ENCODE data around the gene COQ8B. TPM values are rescaled to one million over a fixed set of nuclear protein-coding genes. Genes with fewer than 3 reads are reported as not detected.

COQ8B gene
- total RNA-seq, 1 experiment from 2014 or later: 31.3 TPM

DNA sequence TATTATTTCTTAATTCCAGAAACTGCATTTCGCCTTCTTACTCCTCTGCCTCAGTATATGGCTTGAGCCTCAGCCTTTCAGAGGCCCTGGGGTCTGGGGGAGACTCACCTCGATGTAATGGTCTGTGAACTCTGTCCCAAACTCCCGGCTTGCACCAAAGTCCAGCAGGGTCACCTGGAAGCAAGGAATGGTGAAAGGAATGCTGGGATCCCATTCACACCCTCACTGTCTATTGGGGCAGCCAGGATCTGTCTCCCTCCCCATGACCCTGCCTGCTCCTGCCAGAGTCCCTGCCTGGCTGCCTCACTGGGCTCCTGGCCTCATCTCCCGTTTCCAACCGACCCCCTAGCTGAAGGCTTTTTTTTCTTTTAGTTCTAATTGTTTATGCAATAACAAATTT, 20.8 kb downstream of the COQ8B start:
- Histone ChIP-seq H3K27me3 (ENCODE audit: low read length) (no peaks in the 10 kb centered on the region), H3K4me3 (ENCODE audit: low read length) (no peak overlapping the region), H3K9ac (ENCODE audit: low read length) (no peak overlapping the region), H3K27ac (ENCODE audit: low read length) (no peak overlapping the region), H3K9me3 (ENCODE audit: low read length) (no peaks in the 10 kb centered on the region), H2AFZ (ENCODE audit: low read length) (no peak overlapping the region), H3K4me1 (ENCODE audit: low read length) (peaks cover 10% of the 10 kb centered on the region), H3K79me2 (ENCODE audit: low read length) (no peaks in the 10 kb centered on the region), H3K36me3 (ENCODE audit: insufficient read depth, low read length) (peaks cover 3% of the 10 kb centered on the region; the same call in 1 of the 2 replicates), H4K20me1 (ENCODE audit: insufficient read depth, low read depth, low read length) (no peaks in the 10 kb centered on the region), H3K9me2 (replicated peaks; ENCODE audit: insufficient read depth, low read length) (no peaks in the 10 kb centered on the region), H3K4me2 (ENCODE audit: low read depth, low read length, poor library complexity, severe bottlenecking) (no peak overlapping the region)
- no peak for DNase-seq

DNA sequence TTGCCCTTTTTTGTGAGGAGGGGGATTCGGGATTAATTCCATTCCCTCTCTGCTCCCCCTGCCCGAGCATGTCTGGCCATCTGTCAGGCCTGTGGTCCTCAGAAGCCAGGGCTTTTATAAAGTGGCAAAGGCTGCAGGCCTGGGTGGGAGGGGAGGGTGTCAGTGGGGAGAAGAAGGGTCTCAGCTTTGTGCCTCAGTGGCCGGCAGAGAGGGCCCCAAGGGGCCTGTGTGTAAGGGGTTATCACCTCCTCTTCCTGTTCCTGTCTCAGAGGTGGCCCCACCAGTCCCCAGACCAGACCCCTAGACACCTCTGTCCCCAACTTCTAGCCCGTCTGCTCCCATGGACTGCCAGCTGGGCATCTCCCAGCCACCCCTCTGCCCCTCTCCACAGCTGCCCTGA, 22.8 kb downstream of the COQ8B start:
- Histone ChIP-seq H3K9me3 (ENCODE audit: low read length) (no peaks in the 10 kb centered on the region), H3K9me2 (replicated peaks; ENCODE audit: insufficient read depth, low read length) (no peaks in the 10 kb centered on the region), H2AFZ (ENCODE audit: low read length) (no peak overlapping the region), H3K4me3 (ENCODE audit: low read length) (no peak overlapping the region), H3K79me2 (ENCODE audit: low read length) (peaks cover 14% of the 10 kb centered on the region), H3K36me3 (ENCODE audit: insufficient read depth, low read length) (0 out of 2 replicates have a peak, but pooled peaks cover 3% of the 10 kb centered on the region), H3K27ac (ENCODE audit: low read length) (no peak overlapping the region), H4K20me1 (ENCODE audit: insufficient read depth, low read depth, low read length) (0 out of 2 replicates have a peak, but pooled peaks cover 4% of the 10 kb centered on the region), H3K4me2 (ENCODE audit: low read depth, low read length, poor library complexity, severe bottlenecking) (no peak overlapping the region), H3K9ac (ENCODE audit: low read length) (no peak overlapping the region), H3K27me3 (ENCODE audit: low read length) (no peaks in the 10 kb centered on the region), H3K4me1 (ENCODE audit: low read length) (peaks cover 22% of the 10 kb centered on the region)
- DNase-seq: no peak

DNA sequence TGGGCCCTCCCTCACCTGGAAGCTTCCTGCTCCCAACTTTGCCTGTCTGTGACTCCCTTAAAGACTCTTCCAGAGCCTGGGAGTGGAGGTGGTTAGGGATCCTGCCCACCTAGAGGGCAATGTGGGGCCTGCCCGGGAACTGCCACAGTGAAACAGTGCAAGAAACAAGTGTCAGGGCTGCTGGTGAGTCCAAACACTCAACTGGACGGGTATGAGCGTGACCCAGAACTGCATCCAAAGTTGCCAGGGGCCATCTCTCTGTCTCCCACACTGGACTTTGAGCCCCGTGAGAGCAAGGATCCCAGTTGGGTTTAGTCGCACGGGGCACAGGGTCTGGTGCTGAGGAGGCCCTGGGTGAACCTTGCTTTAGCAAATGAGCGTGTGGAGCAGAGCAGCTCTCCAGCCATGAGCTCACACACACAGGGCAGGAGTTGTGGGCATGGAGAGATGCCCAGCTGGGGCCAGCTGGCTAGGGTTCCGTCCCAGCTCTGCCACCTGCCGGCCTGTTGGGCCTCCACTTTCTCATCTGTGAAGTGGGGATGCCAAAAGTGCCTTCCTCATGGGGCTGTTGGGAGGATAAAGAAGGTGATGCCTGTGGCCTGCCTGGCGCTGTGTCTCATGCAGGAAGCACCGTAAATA, 23.4 kb downstream of the COQ8B start:
- Histone ChIP-seq H3K9ac (ENCODE audit: low read length) (no peak overlapping the region), H3K9me3 (ENCODE audit: low read length) (no peaks in the 10 kb centered on the region), H3K27me3 (ENCODE audit: low read length) (no peaks in the 10 kb centered on the region), H2AFZ (ENCODE audit: low read length) (no peak overlapping the region), H3K4me1 (ENCODE audit: low read length) (peaks cover 29% of the 10 kb centered on the region), H3K79me2 (ENCODE audit: low read length) (peaks cover 20% of the 10 kb centered on the region), H4K20me1 (ENCODE audit: insufficient read depth, low read depth, low read length) (peaks cover 10% of the 10 kb centered on the region; the same call in 1 of the 2 replicates), H3K4me2 (ENCODE audit: low read depth, low read length, poor library complexity, severe bottlenecking) (no peak overlapping the region), H3K36me3 (ENCODE audit: insufficient read depth, low read length) (no peaks in the 10 kb centered on the region), H3K4me3 (ENCODE audit: low read length) (no peak overlapping the region), H3K27ac (ENCODE audit: low read length) (no peak overlapping the region), H3K9me2 (replicated peaks; ENCODE audit: insufficient read depth, low read length) (no peaks in the 10 kb centered on the region)
- DNase-seq: no peak

DNA sequence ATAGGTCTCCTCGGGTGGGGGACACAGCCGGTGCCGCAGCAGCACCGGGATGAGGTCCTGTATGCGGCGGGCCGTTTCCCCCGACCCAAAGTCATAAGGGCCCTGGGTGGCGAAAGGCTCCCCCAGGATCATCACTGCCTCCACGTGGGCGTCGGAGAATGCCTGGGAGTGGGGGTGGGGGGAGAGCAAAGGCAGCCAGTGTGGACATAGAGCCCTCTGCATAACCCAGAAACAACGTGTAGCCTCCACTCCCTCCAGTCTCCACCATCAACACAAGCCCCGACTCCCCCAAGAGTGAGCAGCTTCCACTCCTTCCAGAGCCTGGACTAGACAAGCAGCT, 24.5 kb downstream of the COQ8B start:
- Histone ChIP-seq H3K4me3 (ENCODE audit: low read length) (no peak overlapping the region), H2AFZ (ENCODE audit: low read length) (no peak overlapping the region), H3K36me3 (ENCODE audit: insufficient read depth, low read length) (no peaks in the 10 kb centered on the region), H3K9ac (ENCODE audit: low read length) (no peak overlapping the region), H3K79me2 (ENCODE audit: low read length) (peaks cover 29% of the 10 kb centered on the region), H3K9me3 (ENCODE audit: low read length) (no peaks in the 10 kb centered on the region), H4K20me1 (ENCODE audit: insufficient read depth, low read depth, low read length) (peaks cover 15% of the 10 kb centered on the region; the same call in 1 of the 2 replicates), H3K4me1 (ENCODE audit: low read length) (peaks cover 39% of the 10 kb centered on the region), H3K4me2 (ENCODE audit: low read depth, low read length, poor library complexity, severe bottlenecking) (no peak overlapping the region), H3K27ac (ENCODE audit: low read length) (no peak overlapping the region), H3K27me3 (ENCODE audit: low read length) (no peaks in the 10 kb centered on the region), H3K9me2 (replicated peaks; ENCODE audit: insufficient read depth, low read length) (no peaks in the 10 kb centered on the region)
- no peak for DNase-seq

DNA sequence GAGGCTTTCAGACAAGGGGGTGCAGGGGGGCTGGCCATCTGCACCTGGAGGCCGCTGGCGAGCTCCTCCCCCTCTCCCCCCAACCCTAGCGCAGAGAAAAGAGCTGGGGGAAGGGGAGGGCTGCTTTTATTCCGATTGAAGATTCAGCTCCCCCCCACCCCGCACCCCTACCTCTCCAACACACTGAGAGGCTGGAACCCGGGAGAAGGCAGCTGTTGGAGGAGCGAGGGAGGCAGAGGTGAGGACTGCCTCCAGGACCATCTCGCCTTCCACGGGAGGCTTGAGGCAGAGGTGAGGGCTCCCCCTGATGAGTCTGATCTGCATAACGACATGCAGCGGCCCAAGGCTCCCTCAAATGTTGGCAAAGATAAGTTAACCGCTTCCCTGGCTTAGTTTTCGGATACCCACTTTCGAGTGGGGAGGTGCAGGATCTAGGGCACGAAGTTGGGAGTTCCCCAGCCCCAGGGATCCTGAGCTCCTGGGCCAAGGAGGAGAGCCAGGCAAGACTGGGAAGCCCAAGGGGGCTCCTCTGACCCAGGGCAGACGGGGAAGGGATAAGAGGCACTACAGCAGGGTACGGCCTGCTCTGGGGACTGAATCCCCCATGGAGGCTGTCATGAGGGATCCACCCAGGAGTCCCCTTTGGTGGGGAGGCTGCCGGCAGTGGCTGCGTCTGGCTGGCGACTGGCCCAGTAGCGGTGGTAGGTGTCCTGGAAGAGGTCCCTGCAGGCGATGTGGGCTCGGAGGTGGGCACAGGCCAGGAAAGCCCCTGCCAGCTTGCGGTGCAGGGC, 25.1 kb downstream of the COQ8B start:
- Histone ChIP-seq H3K9ac (ENCODE audit: low read length) (peak overlapping the region; percentile 79), H2AFZ (ENCODE audit: low read length) (no peak overlapping the region), H3K79me2 (ENCODE audit: low read length) (peaks cover 35% of the 10 kb centered on the region), H3K27ac (ENCODE audit: low read length) (peak overlapping the region; percentile 88), H3K27me3 (ENCODE audit: low read length) (no peaks in the 10 kb centered on the region), H3K9me3 (ENCODE audit: low read length) (no peaks in the 10 kb centered on the region), H3K36me3 (ENCODE audit: insufficient read depth, low read length) (peaks cover 5% of the 10 kb centered on the region), H3K4me3 (ENCODE audit: low read length) (peak overlapping the region; percentile 97), H4K20me1 (ENCODE audit: insufficient read depth, low read depth, low read length) (peaks cover 15% of the 10 kb centered on the region; the same call in 1 of the 2 replicates), H3K4me1 (ENCODE audit: low read length) (peaks cover 45% of the 10 kb centered on the region), H3K9me2 (replicated peaks; ENCODE audit: insufficient read depth, low read length) (no peaks in the 10 kb centered on the region), H3K4me2 (ENCODE audit: low read depth, low read length, poor library complexity, severe bottlenecking) (peak overlapping the region; percentile 98)
- DNase-seq: peak; percentile 55

DNA sequence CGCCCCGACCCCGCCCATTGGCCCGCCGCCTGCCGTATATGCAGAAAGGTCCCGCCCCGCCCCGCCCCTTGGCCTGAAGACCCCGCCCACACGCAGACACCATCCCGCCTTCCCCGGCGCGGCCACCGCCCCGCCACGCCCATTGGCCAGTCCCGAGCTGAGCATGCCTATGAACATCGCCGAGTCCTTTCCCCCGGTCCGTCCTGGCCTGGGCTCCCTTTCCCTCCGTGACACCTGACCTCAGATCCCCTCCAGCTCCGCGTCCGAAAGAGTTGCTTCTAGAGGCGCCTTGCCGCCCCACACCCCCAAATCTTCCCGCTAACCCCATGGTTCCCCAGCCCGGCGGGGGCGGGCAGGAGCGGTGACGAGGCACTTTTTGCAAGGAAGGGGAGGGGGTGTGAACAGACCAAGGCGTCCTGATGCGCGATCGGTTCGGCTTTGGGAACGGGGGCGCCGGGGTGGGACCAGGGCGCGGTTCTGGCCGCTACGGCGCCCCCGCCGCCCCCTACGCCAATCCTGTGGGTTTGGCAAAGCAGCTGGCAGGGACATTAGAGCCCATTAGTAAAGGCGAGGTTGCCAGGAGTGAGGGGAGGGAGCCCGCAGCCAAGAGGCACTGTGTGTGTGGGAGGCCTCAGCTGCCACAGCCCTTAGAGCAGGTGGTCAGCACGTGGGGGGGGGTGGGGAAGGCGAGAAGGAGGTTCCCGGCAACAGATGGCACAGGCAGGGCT, 25.8 kb downstream of the COQ8B start:
- Histone ChIP-seq H3K4me2 (ENCODE audit: low read depth, low read length, poor library complexity, severe bottlenecking) (peak overlapping the region; percentile 98), H4K20me1 (ENCODE audit: insufficient read depth, low read depth, low read length) (peaks cover 15% of the 10 kb centered on the region; the same call in 1 of the 2 replicates), H3K27ac (ENCODE audit: low read length) (peak overlapping the region; percentile 88), H3K4me1 (ENCODE audit: low read length) (peaks cover 50% of the 10 kb centered on the region), H3K9ac (ENCODE audit: low read length) (peak overlapping the region; percentile 99), H3K4me3 (ENCODE audit: low read length) (peak overlapping the region; percentile 97), H3K9me2 (replicated peaks; ENCODE audit: insufficient read depth, low read length) (no peaks in the 10 kb centered on the region), H3K9me3 (ENCODE audit: low read length) (no peaks in the 10 kb centered on the region), H3K36me3 (ENCODE audit: insufficient read depth, low read length) (peaks cover 10% of the 10 kb centered on the region), H3K79me2 (ENCODE audit: low read length) (peaks cover 38% of the 10 kb centered on the region), H2AFZ (ENCODE audit: low read length) (peak overlapping the region; percentile 91; the same call in 1 of the 2 replicates), H3K27me3 (ENCODE audit: low read length) (no peaks in the 10 kb centered on the region)
- peak; percentile 96 for DNase-seq

DNA sequence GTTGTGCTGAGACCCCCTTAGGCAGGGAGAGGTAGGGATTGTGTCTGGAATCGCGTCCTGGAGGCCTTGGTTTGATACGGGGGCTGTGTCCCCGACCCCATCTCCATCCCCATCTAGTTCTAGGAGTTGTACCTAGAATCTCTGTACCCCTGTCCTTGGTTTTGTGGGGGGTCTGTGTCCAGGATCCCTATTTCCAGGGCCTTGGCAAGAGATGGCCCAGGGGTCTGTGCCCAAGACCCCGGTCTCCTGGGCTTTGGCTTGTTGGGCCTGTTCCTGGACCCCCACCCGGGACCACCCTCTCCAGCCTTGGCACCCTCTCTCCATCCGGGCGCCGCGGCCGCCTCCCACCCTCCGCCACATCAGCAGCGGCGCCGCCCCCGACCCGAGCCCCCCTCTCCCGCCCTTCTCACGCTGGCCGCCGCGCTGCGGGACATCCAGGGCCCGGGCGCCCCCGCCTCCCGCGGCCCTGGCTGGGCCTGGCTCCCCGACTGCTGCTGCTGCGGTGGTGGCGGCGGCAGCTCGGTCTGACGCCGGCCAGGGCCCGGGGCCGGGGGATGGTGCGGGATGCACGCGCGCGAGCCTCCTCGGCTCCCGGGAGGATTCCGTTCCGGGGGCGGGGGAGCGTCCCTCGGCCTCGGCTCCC, 26.5 kb downstream of the COQ8B start, which contains the start of gene NUMBL:
Gene NUMBL (minus strand): TSS at position 602 of the 643 bp plus-strand sequence. CDS start 168 bp downstream, at position 434.
- Histone ChIP-seq H3K4me2 (ENCODE audit: low read depth, low read length, poor library complexity, severe bottlenecking) (peak within 1 kb of the TSS; percentile 98), H3K9ac (ENCODE audit: low read length) (peak within 1 kb of the TSS; percentile 99), H3K9me2 (replicated peaks; ENCODE audit: insufficient read depth, low read length) (no peaks in the 10 kb centered on the region), H3K9me3 (ENCODE audit: low read length) (no peaks in the 10 kb centered on the region), H3K27me3 (ENCODE audit: low read length) (no peaks in the 10 kb centered on the region), H2AFZ (ENCODE audit: low read length) (peak within 1 kb of the TSS; percentile 91; the same call in 1 of the 2 replicates), H3K4me1 (ENCODE audit: low read length) (peaks cover 56% of the 10 kb centered on the region), H3K27ac (ENCODE audit: low read length) (peak within 1 kb of the TSS; percentile 90), H3K36me3 (ENCODE audit: insufficient read depth, low read length) (peaks cover 17% of the 10 kb centered on the region), H3K4me3 (ENCODE audit: low read length) (peak within 1 kb of the TSS; percentile 97), H4K20me1 (ENCODE audit: insufficient read depth, low read depth, low read length) (peaks cover 15% of the 10 kb centered on the region; the same call in 1 of the 2 replicates), H3K79me2 (ENCODE audit: low read length) (peaks cover 38% of the 10 kb centered on the region)
- DNase-seq: no peak

Data from Karpas-422 (cell line).